Measurements from ENCODE around the gene PUSL1. TPM values are rescaled to one million over a fixed set of nuclear protein-coding genes. Genes with fewer than 3 reads are reported as not detected.

Gene PUSL1
- total and polyA plus RNA-seq, 2 experiments from 2014 or later, result 30.9 to 36.2 TPM

- peak overlapping the region; percentile 61 for H3K4me2 ChIP-seq (ENCODE audit: unreplicated experiment)
Measured at GRCh38 chr1:1344655-1345361, 36.4 kb downstream of the PUSL1 start.

GRCh38 chr1:1345384-1345783 is 37.0 kb downstream of the PUSL1 start:
- Histone ChIP-seq H4K20me1 (ENCODE audit: insufficient read depth) (no peaks in the 10 kb centered on the region), H3K27me3 (replicated peaks; ENCODE audit: insufficient read depth) (no peaks in the 10 kb centered on the region), H3K27ac (peak overlapping the region; percentile 41; the same call in 1 of the 2 replicates), H3K9me2 (ENCODE audit: insufficient read depth) (no peaks in the 10 kb centered on the region), H3K9me3 (ENCODE audit: low read depth) (no peaks in the 10 kb centered on the region), H3K79me2 (ENCODE audit: insufficient read depth) (peaks cover 79% of the 10 kb centered on the region), H3F3A (ENCODE audit: insufficient read depth) (no peaks in the 10 kb centered on the region), H3K4me1 (ENCODE audit: insufficient read depth) (peaks cover 23% of the 10 kb centered on the region), H3K4me3 (no peak overlapping the region), H3K4me2 (ENCODE audit: unreplicated experiment) (no peak overlapping the region), H3K9ac (peak overlapping the region; percentile 47), H2AFZ (no peak overlapping the region), H3K36me3 (ENCODE audit: low read depth) (no peaks in the 10 kb centered on the region; the same call in 1 of the 2 replicates)
- no peak for DNase-seq
- WGBS, 2 experiments (ENCODE audit: low coverage in 1 of 2, low lambda C conversion rate in 2 of 2, missing lambda C conversion rate in 2 of 2), result 75 to 82% methylated on average over 8 to 16 of the region's 16 CpGs
- in situ Hi-C loops (cut with MboI), result no loop called here
- TF ChIP-seq EZH2 (IDR thresholded peaks at IDR 0.05; ENCODE audit: insufficient read depth, poor library complexity, severe bottlenecking), result no peak

More at GRCh38 chr1:1344655-1345361, 36.4 kb downstream of the PUSL1 start:
- 41 to 64% methylated on average over 10 to 13 of the region's 15 CpGs for WGBS, 2 experiments (ENCODE audit: low coverage in 1 of 2, low lambda C conversion rate in 2 of 2, missing lambda C conversion rate in 2 of 2)
- peaks cover 79% of the 10 kb centered on the region for H3K79me2 ChIP-seq (ENCODE audit: insufficient read depth)
- no peaks in the 10 kb centered on the region for H4K20me1 ChIP-seq (ENCODE audit: insufficient read depth)
- DNase-seq, result peak; percentile 93
- H3K27me3 ChIP-seq (replicated peaks; ENCODE audit: insufficient read depth), result no peaks in the 10 kb centered on the region
- peak overlapping the region; percentile 47 for H3K9ac ChIP-seq
- in situ Hi-C loops (cut with MboI), result no loop called here
- H3F3A ChIP-seq (ENCODE audit: insufficient read depth), result no peaks in the 10 kb centered on the region
- H3K4me3 ChIP-seq, result peak overlapping the region; percentile 42; the same call in 1 of the 2 replicates
- peak overlapping the region; percentile 41 for H3K27ac ChIP-seq
- H2AFZ ChIP-seq, result no peak overlapping the region
- TF ChIP-seq EZH2 (IDR thresholded peaks at IDR 0.05; ENCODE audit: insufficient read depth, poor library complexity, severe bottlenecking), result no peak
- no peaks in the 10 kb centered on the region for H3K9me2 ChIP-seq (ENCODE audit: insufficient read depth)
- no peaks in the 10 kb centered on the region for H3K9me3 ChIP-seq (ENCODE audit: low read depth)
- no peaks in the 10 kb centered on the region; the same call in 1 of the 2 replicates for H3K36me3 ChIP-seq (ENCODE audit: low read depth)
- H3K4me1 ChIP-seq (ENCODE audit: insufficient read depth), result peaks cover 23% of the 10 kb centered on the region

- Histone ChIP-seq H3K4me2 (ENCODE audit: unreplicated experiment) (peak overlapping the region; percentile 19), H3K27me3 (replicated peaks; ENCODE audit: insufficient read depth) (no peaks in the 10 kb centered on the region), H3K9me2 (ENCODE audit: insufficient read depth) (no peaks in the 10 kb centered on the region), H3F3A (ENCODE audit: insufficient read depth) (no peaks in the 10 kb centered on the region), H3K9ac (peak overlapping the region; percentile 33; the same call in 1 of the 2 replicates), H2AFZ (no peak overlapping the region), H3K4me1 (ENCODE audit: insufficient read depth) (peaks cover 23% of the 10 kb centered on the region), H3K9me3 (ENCODE audit: low read depth) (no peaks in the 10 kb centered on the region), H3K79me2 (ENCODE audit: insufficient read depth) (peaks cover 76% of the 10 kb centered on the region), H3K4me3 (no peak overlapping the region), H3K36me3 (ENCODE audit: low read depth) (no peaks in the 10 kb centered on the region; the same call in 1 of the 2 replicates), H3K27ac (peak overlapping the region; percentile 41; the same call in 1 of the 2 replicates), H4K20me1 (ENCODE audit: insufficient read depth) (no peaks in the 10 kb centered on the region)
- TF ChIP-seq EZH2phosphoT487 (IDR thresholded peaks at IDR 0.05; ENCODE audit: insufficient read depth, low read depth) (no peak), EZH2 (IDR thresholded peaks at IDR 0.05; ENCODE audit: insufficient read depth, poor library complexity, severe bottlenecking) (no peak)
- 67 to 68% methylated on average over 12 of the region's 12 CpGs for WGBS, 2 experiments (ENCODE audit: low coverage in 1 of 2, low lambda C conversion rate in 2 of 2, missing lambda C conversion rate in 2 of 2)
- DNase-seq, result no peak
- in situ Hi-C loops (cut with MboI), result no loop called here
Measured at GRCh38 chr1:1345860-1346500, 37.6 kb downstream of the PUSL1 start.

- Histone ChIP-seq H2AFZ (no peak overlapping the region), H3F3A (ENCODE audit: insufficient read depth) (no peaks in the 10 kb centered on the region; the same call in 1 of the 2 replicates), H3K9ac (peak overlapping the region; percentile 33), H3K9me2 (ENCODE audit: insufficient read depth) (no peaks in the 10 kb centered on the region), H3K79me2 (ENCODE audit: insufficient read depth) (peaks cover 72% of the 10 kb centered on the region), H4K20me1 (ENCODE audit: insufficient read depth) (no peaks in the 10 kb centered on the region), H3K4me3 (peak overlapping the region; percentile 29; the same call in 1 of the 2 replicates), H3K4me1 (ENCODE audit: insufficient read depth) (peaks cover 23% of the 10 kb centered on the region), H3K27me3 (replicated peaks; ENCODE audit: insufficient read depth) (no peaks in the 10 kb centered on the region), H3K27ac (peak overlapping the region; percentile 41; the same call in 1 of the 2 replicates), H3K9me3 (ENCODE audit: low read depth) (no peaks in the 10 kb centered on the region), H3K36me3 (ENCODE audit: low read depth) (no peaks in the 10 kb centered on the region), H3K4me2 (ENCODE audit: unreplicated experiment) (peak overlapping the region; percentile 89)
- WGBS, 2 experiments (ENCODE audit: low coverage in 1 of 2, low lambda C conversion rate in 2 of 2, missing lambda C conversion rate in 2 of 2), result 82 to 84% methylated on average over 10 of the region's 10 CpGs
- in situ Hi-C loops (cut with MboI), result no loop called here
- DNase-seq, result no peak
- TF ChIP-seq EZH2phosphoT487 (IDR thresholded peaks at IDR 0.05; ENCODE audit: insufficient read depth, low read depth) (no peak), EZH2 (IDR thresholded peaks at IDR 0.05; ENCODE audit: insufficient read depth, poor library complexity, severe bottlenecking) (no peak)
Measured at GRCh38 chr1:1346501-1346890, 38.1 kb downstream of the PUSL1 start.
